ENCODE measurements around the gene FA2H.

- no peak for TF ChIP-seq CTCF (IDR thresholded peaks at IDR 0.05)
- TF ChIP-seq POLR2A (IDR thresholded peaks at IDR 0.05): no peak
Measured at GRCh38 chr16:74736531-74737157, 38.0 kb downstream of the FA2H start.
